ENCODE measurements around the gene F11R. TPM values are rescaled to one million over a fixed set of nuclear protein-coding genes. Genes with fewer than 3 reads are reported as not detected.

Gene F11R
- total RNA-seq = 10 to 100 TPM; 45.9 to 80.4 TPM
- 10 to 100 TPM; 25.8 to 45.3 TPM for polyA plus RNA-seq

- Histone ChIP-seq H3K27ac (ENCODE audit: low read depth in 1 of 2, low read length in 2 of 2) (peak within 1 kb of the TSS; percentile 82 to 92), H3K27me3 (ENCODE audit: control insufficient read depth in 4 of 4, insufficient read depth in 4 of 4, low read length in 3 of 4) (no peaks in the 10 kb centered on the region), H3K4me3 (ENCODE audit: low read depth in 1 of 3, low read length in 3 of 3) (peak within 1 kb of the TSS; percentile 62 to 92 (median 74)), H3K36me3 (ENCODE audit: control insufficient read depth in 4 of 4, insufficient read depth in 3 of 4, low read depth in 1 of 4, low read length in 3 of 4) (no peaks in the 10 kb centered on the region), H3K9me3 (ENCODE audit: control insufficient read depth in 4 of 4, low read length in 3 of 4) (no peaks in the 10 kb centered on the region), H3K4me1 (ENCODE audit: control insufficient read depth in 4 of 4, insufficient read depth in 4 of 4, low read length in 3 of 4) (peaks cover 11 to 32% (median 18%) of the 10 kb centered on the region in 4 donors), H3K9ac (ENCODE audit: low read depth in 1 of 2, low read length in 2 of 2) (peak within 1 kb of the TSS; percentile 68 to 97)
- DNase-seq (ENCODE audit: low spot score) = peak; percentile 77
- WGBS = under 1% methylated on average over 36 of the region's 36 CpGs
- TF ChIP-seq NR2F2 (IDR thresholded peaks at IDR 0.05) (no peak), HNF4A (conservative IDR thresholded peaks at IDR 0.05) (peak in 1 of 2 donors; percentile 3), CTCF (IDR thresholded peaks at IDR 0.05; ENCODE audit: low read depth, low read length, missing input control) (peak; percentile 24)
Measured at GRCh38 chr1:161020509-161021164, at the start of gene F11R. TSS of gene F11R (minus strand) at chr1:161021152. CDS start at chr1:161021073, 79 bp downstream.

- H3K27ac ChIP-seq (ENCODE audit: low read depth in 1 of 2, low read length in 2 of 2) = peak within 1 kb of the TSS; percentile 85 to 87
- peak within 1 kb of the TSS in 2 of 3 donors; percentile 30 to 48 for H3K4me3 ChIP-seq (ENCODE audit: low read depth in 1 of 3, low read length in 3 of 3)
- no peaks in the 10 kb centered on the region for H3K27me3 ChIP-seq (ENCODE audit: control insufficient read depth in 4 of 4, insufficient read depth in 4 of 4, low read length in 3 of 4)
- no peak for TF ChIP-seq FOXA2 (IDR thresholded peaks at IDR 0.05)
- TF ChIP-seq RXRA (IDR thresholded peaks at IDR 0.05) = no peak
- TF ChIP-seq MAX (IDR thresholded peaks at IDR 0.05) = no peak
- peak; percentile 66 to 77 for TF ChIP-seq GABPA (IDR thresholded peaks at IDR 0.05 in 1 of 2, conservative IDR thresholded peaks at IDR 0.05 in 1 of 2)
- no peak for TF ChIP-seq REST (IDR thresholded peaks at IDR 0.05)
- peak; percentile 32 for TF ChIP-seq SP1 (IDR thresholded peaks at IDR 0.05)
- no peaks in the 10 kb centered on the region for H3K36me3 ChIP-seq (ENCODE audit: control insufficient read depth in 4 of 4, insufficient read depth in 3 of 4, low read depth in 1 of 4, low read length in 3 of 4)
- H3K9me3 ChIP-seq (ENCODE audit: control insufficient read depth in 4 of 4, low read length in 3 of 4) = no peaks in the 10 kb centered on the region
- peak within 1 kb of the TSS in 1 of 2 donors; percentile 66 for H3K9ac ChIP-seq (ENCODE audit: low read depth in 1 of 2, low read length in 2 of 2)
- WGBS = 73% methylated on average over 9 of the region's 9 CpGs
- no peak for DNase-seq (ENCODE audit: low spot score)
- no peaks in the 10 kb centered on the region for H3K4me1 ChIP-seq (ENCODE audit: control insufficient read depth in 4 of 4, insufficient read depth in 4 of 4, low read length in 3 of 4)
Measured at GRCh38 chr1:161069731-161070270, 48.8 kb upstream of the F11R start, which contains the start of gene ARHGAP30. TSS of gene ARHGAP30 (minus strand) at chr1:161069891. CDS start at chr1:161069624, 267 bp downstream.

- peak overlapping the region in 2 of 3 donors; percentile 30 to 48 for H3K4me3 ChIP-seq (ENCODE audit: low read depth in 1 of 3, low read length in 3 of 3)
- H3K27me3 ChIP-seq (ENCODE audit: control insufficient read depth in 4 of 4, insufficient read depth in 4 of 4, low read length in 3 of 4) = no peaks in the 10 kb centered on the region
- WGBS = 79% methylated on average over 9 of the region's 9 CpGs
- no peaks in the 10 kb centered on the region for H3K36me3 ChIP-seq (ENCODE audit: control insufficient read depth in 4 of 4, insufficient read depth in 3 of 4, low read depth in 1 of 4, low read length in 3 of 4)
- peak overlapping the region in 1 of 2 donors; percentile 66 for H3K9ac ChIP-seq (ENCODE audit: low read depth in 1 of 2, low read length in 2 of 2)
- peak overlapping the region; percentile 85 to 87 for H3K27ac ChIP-seq (ENCODE audit: low read depth in 1 of 2, low read length in 2 of 2)
- H3K9me3 ChIP-seq (ENCODE audit: control insufficient read depth in 4 of 4, low read length in 3 of 4) = no peaks in the 10 kb centered on the region
- no peak for DNase-seq (ENCODE audit: low spot score)
- H3K4me1 ChIP-seq (ENCODE audit: control insufficient read depth in 4 of 4, insufficient read depth in 4 of 4, low read length in 3 of 4) = no peaks in the 10 kb centered on the region
- TF ChIP-seq REST (IDR thresholded peaks at IDR 0.05) (no peak), SP1 (IDR thresholded peaks at IDR 0.05) (no peak), FOXA1 (IDR thresholded peaks at IDR 0.05) (no peak), MAX (IDR thresholded peaks at IDR 0.05) (no peak), NR2F2 (IDR thresholded peaks at IDR 0.05) (no peak), YY1 (IDR thresholded peaks at IDR 0.05) (no peak), EGR1 (IDR thresholded peaks at IDR 0.05; ENCODE audit: low read depth in 2 of 2) (no peak), TAF1 (conservative IDR thresholded peaks at IDR 0.05) (no peak), RXRA (IDR thresholded peaks at IDR 0.05) (no peak), FOXA2 (IDR thresholded peaks at IDR 0.05) (no peak), JUND (IDR thresholded peaks at IDR 0.05) (no peak)
Measured at GRCh38 chr1:161069241-161069640, 48.3 kb upstream of the F11R start.

Measured in liver (tissue), 9 donors.